Measurements from ENCODE around the gene C12orf42. TPM values are rescaled to one million over a fixed set of nuclear protein-coding genes. Genes with fewer than 3 reads are reported as not detected.

Gene C12orf42
- total RNA-seq, 3 donors from 2014 or later (not counting 1 experiment from before 2014, with no cell fraction given) = 1.3 to 1.7 (median 1.6) TPM

DNA sequence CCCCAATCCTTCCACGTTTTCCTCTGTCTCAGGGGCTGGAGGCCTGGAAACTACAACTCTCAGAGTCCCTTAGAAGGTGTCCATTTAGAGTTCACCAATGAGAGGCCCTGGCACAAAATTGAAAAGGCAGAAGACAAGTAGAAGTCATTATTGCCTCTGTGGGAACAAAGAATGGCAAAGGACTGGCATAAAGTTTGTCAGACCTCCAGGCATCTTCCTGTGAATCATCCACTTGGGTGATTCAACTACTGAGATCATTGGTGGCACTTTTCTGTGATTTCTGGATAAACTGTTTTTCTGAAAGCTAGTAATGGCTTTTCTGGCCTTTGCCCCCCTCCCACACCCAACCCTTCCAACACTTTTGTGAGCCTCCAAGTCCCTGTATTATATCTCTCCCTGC lies 42.6 kb upstream of the C12orf42 start:
- Mint-ChIP-seq H3K27me3 (ENCODE audit: low read depth in 2 of 2) (peaks cover 0 to 6% of the 10 kb centered on the region in 2 donors), H3K9me3 (no peaks in the 10 kb centered on the region), H3K27ac (no peak overlapping the region), H3K4me3 (no peak overlapping the region), H3K4me1 (no peaks in the 10 kb centered on the region), H3K36me3 (no peaks in the 10 kb centered on the region)
- Histone ChIP-seq H3K27ac (ENCODE audit: low read length) (no peak overlapping the region), H3K27me3 (ENCODE audit: control insufficient read depth, insufficient read depth, low read length) (no peaks in the 10 kb centered on the region), H3K4me3 (ENCODE audit: low read length) (no peak overlapping the region), H3K9me3 (ENCODE audit: control insufficient read depth, insufficient read depth, low read length) (no peaks in the 10 kb centered on the region), H3K36me3 (ENCODE audit: control insufficient read depth, insufficient read depth, low read length) (no peaks in the 10 kb centered on the region), H3K4me1 (ENCODE audit: control insufficient read depth, insufficient read depth, low read length) (no peaks in the 10 kb centered on the region)
- TF ChIP-seq, protein P1, sequence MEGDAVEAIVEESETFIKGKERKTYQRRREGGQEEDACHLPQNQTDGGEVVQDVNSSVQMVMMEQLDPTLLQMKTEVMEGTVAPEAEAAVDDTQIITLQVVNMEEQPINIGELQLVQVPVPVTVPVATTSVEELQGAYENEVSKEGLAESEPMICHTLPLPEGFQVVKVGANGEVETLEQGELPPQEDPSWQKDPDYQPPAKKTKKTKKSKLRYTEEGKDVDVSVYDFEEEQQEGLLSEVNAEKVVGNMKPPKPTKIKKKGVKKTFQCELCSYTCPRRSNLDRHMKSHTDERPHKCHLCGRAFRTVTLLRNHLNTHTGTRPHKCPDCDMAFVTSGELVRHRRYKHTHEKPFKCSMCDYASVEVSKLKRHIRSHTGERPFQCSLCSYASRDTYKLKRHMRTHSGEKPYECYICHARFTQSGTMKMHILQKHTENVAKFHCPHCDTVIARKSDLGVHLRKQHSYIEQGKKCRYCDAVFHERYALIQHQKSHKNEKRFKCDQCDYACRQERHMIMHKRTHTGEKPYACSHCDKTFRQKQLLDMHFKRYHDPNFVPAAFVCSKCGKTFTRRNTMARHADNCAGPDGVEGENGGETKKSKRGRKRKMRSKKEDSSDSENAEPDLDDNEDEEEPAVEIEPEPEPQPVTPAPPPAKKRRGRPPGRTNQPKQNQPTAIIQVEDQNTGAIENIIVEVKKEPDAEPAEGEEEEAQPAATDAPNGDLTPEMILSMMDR (IDR thresholded peaks at IDR 0.05) = no peak
- WGBS (ENCODE audit: insufficient coverage) = 75% methylated on average over 1 of the region's 1 CpG
- intact Hi-C loops (cut with micrococcal nuclease) = no loop called here
- ATAC-seq (no peak), DNase-seq (no peak)

GRCh38 chr12:103530307-103531066 lies 34.7 kb upstream of the C12orf42 start:
- intact Hi-C loops (cut with micrococcal nuclease) = no loop called here
- WGBS (ENCODE audit: insufficient coverage) = 85% methylated on average over 15 of the region's 15 CpGs

DNA sequence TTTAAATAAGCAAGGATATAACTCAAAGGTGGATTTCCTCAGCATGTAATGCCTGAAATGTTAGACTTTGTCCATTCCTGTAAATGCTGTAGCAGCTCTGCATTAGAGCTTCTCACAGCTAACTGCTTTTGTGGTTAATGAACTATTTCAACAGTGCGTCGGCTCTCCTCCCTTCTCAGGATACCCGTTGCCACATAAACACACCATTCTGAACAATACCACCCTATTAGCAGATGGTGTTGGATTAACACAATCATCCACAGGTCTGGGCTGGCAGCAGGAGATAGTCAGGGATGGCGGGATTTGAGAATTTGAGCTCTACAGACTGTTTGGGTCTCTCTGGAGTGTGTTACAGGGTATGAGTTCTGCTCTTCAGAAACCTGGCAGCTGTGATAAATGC lies 33.5 kb upstream of the C12orf42 start:
- intact Hi-C loops (cut with micrococcal nuclease) = no loop called here
- no peak overlapping the region for H3K27ac Mint-ChIP-seq
- WGBS (ENCODE audit: insufficient coverage) = 79% methylated on average over 4 of the region's 4 CpGs
- no peak for DNase-seq
- Histone ChIP-seq H3K9me3 (ENCODE audit: control insufficient read depth, insufficient read depth, low read length) (no peaks in the 10 kb centered on the region), H3K27me3 (ENCODE audit: control insufficient read depth, insufficient read depth, low read length) (no peaks in the 10 kb centered on the region), H3K27ac (ENCODE audit: low read length) (no peak overlapping the region), H3K4me3 (ENCODE audit: low read length) (no peak overlapping the region), H3K4me1 (ENCODE audit: control insufficient read depth, insufficient read depth, low read length) (no peaks in the 10 kb centered on the region), H3K36me3 (ENCODE audit: control insufficient read depth, insufficient read depth, low read length) (no peaks in the 10 kb centered on the region)
- TF ChIP-seq, protein P1 (IDR thresholded peaks at IDR 0.05) = no peak
- H3K36me3 Mint-ChIP-seq = no peaks in the 10 kb centered on the region
- H3K27me3 Mint-ChIP-seq (ENCODE audit: low read depth in 2 of 2) = peaks cover 0 to 5% of the 10 kb centered on the region in 2 donors
- H3K4me1 Mint-ChIP-seq = no peaks in the 10 kb centered on the region
- no peak overlapping the region for H3K4me3 Mint-ChIP-seq
- H3K9me3 Mint-ChIP-seq = no peaks in the 10 kb centered on the region
- no peak for ATAC-seq

More at GRCh38 chr12:103530307-103531066, 34.7 kb upstream of the C12orf42 start:
- no peak overlapping the region for H3K27ac ChIP-seq (ENCODE audit: low read length)
- H3K4me3 Mint-ChIP-seq = no peak overlapping the region
- no peaks in the 10 kb centered on the region for H3K9me3 ChIP-seq (ENCODE audit: control insufficient read depth, insufficient read depth, low read length)
- H3K27me3 ChIP-seq (ENCODE audit: control insufficient read depth, insufficient read depth, low read length) = no peaks in the 10 kb centered on the region
- ATAC-seq = no peak
- H3K4me1 Mint-ChIP-seq = no peaks in the 10 kb centered on the region
- H3K27me3 Mint-ChIP-seq (ENCODE audit: low read depth in 2 of 2) = peaks cover 0 to 5% of the 10 kb centered on the region in 2 donors
- no peaks in the 10 kb centered on the region for H3K9me3 Mint-ChIP-seq
- TF ChIP-seq, protein P1 (IDR thresholded peaks at IDR 0.05) = no peak
- DNase-seq = no peak
- H3K4me1 ChIP-seq (ENCODE audit: control insufficient read depth, insufficient read depth, low read length) = no peaks in the 10 kb centered on the region
- H3K36me3 Mint-ChIP-seq = no peaks in the 10 kb centered on the region
- H3K4me3 ChIP-seq (ENCODE audit: low read length) = no peak overlapping the region
- no peaks in the 10 kb centered on the region for H3K36me3 ChIP-seq (ENCODE audit: control insufficient read depth, insufficient read depth, low read length)
- no peak overlapping the region for H3K27ac Mint-ChIP-seq
